Glutamatergic neuron (in vitro differentiated cells): ENCODE measurements around the gene M6PR. TPM values are rescaled to one million over a fixed set of nuclear protein-coding genes. Genes with fewer than 3 reads are reported as not detected.

Experiments
- DNase-seq: peaks from one replicate; pipeline ENCODE4 v3.0.0; 2022
- H3K27ac Mint-ChIP-seq: one replicate; pipeline ENCODE4 v1.8.0; 2020; ENCODE audit warnings: mild to moderate bottlenecking, mixed read lengths, inconsistent platforms; ENCODE audit not compliant: unreplicated experiment
- H3K27me3 Mint-ChIP-seq: one replicate; pipeline ENCODE4 v1.8.0; 2020; ENCODE audit warnings: mild to moderate bottlenecking, moderate library complexity, mixed read lengths, inconsistent platforms; ENCODE audit not compliant: unreplicated experiment
- H3K36me3 Mint-ChIP-seq: one replicate; pipeline ENCODE4 v1.8.0; 2020; ENCODE audit warnings: mild to moderate bottlenecking, mixed read lengths, inconsistent platforms; ENCODE audit not compliant: unreplicated experiment
- H3K4me1 Mint-ChIP-seq: one replicate; pipeline ENCODE4 v1.8.0; 2020; ENCODE audit warnings: mild to moderate bottlenecking, low read depth, mixed read lengths, inconsistent platforms; ENCODE audit not compliant: unreplicated experiment
- H3K4me3 Mint-ChIP-seq: one replicate; pipeline ENCODE4 v1.8.0; 2020; ENCODE audit warnings: mild to moderate bottlenecking, mixed read lengths, inconsistent platforms; ENCODE audit not compliant: unreplicated experiment
- H3K9me3 Mint-ChIP-seq: one replicate; pipeline ENCODE4 v1.8.0; 2020; ENCODE audit warnings: mild to moderate bottlenecking, moderate library complexity, mixed read lengths, inconsistent platforms; ENCODE audit not compliant: unreplicated experiment
- CTCF ChIP-seq: fragments of 200-600 bp; sonication (generic); IDR thresholded peaks from one replicate; pipeline ENCODE4 v1.5.0; 2021; ENCODE audit not compliant: partially characterized antibody, unreplicated experiment
- total RNA-seq: library from RNA; stranded (reverse); fragmentation: NEBNext Ultra II Directional; extraction: Animal tissue kit (Norgen Biotek cat#: 25700); gene quantifications from one replicate; pipeline ENCODE4 v1.2.1, GENCODE V29; 2021; ENCODE audit not compliant: unreplicated experiment

Gene M6PR
- total RNA-seq, 1 donor from 2014 or later: 98.8 TPM

- DNase-seq: no peak
- Mint-ChIP-seq H3K4me1 (no peaks in the 10 kb centered on the region), H3K36me3 (no peaks in the 10 kb centered on the region), H3K9me3 (peaks cover 3% of the 10 kb centered on the region), H3K4me3 (no peak overlapping the region), H3K27me3 (peaks cover 2% of the 10 kb centered on the region), H3K27ac (no peak overlapping the region)
- TF ChIP-seq CTCF: no peak
Observed at GRCh38 chr12:8891976-8892375, 57.5 kb downstream of the M6PR start.

Other genes starting within 250 kb of the M6PR start
- not detected for gene A2ML1, start 127.0 kb downstream of the M6PR start, total RNA-seq
- gene PHC1, start 35.1 kb downstream of the M6PR start, total RNA-seq: 59.8 TPM
- gene KLRG1, start 39.9 kb upstream of the M6PR start, total RNA-seq: 5.2 TPM
- 346 TPM for gene A2M, start 166.3 kb upstream of the M6PR start, total RNA-seq